Vagina (tissue), 2 donors: ENCODE results near the gene CCSER1. TPM values are rescaled to one million over a fixed set of nuclear protein-coding genes. Genes with fewer than 3 reads are reported as not detected.

ENCODE experiments used
- DNase-seq, 2 donors: peaks; one replicate each; pipeline ENCODE4 v3.0.0-alpha.2; 2017; ENCODE audit errors: extremely low spot score in 2 of 2
- H3K27ac ChIP-seq: fragments of 200-600 bp; sonication (generic); one replicate; pipeline ENCODE4 v1.5.1; 2019
- H3K27me3 ChIP-seq: fragments of 200-600 bp; sonication (generic); one replicate; pipeline ENCODE4 v1.5.1; 2019
- H3K36me3 ChIP-seq, 2 donors: fragments of 200-600 bp; sonication (generic); one replicate each; pipeline ENCODE4 v1.5.1; 2017 to 2019
- H3K4me1 ChIP-seq: fragments of 200-600 bp; sonication (generic); one replicate; pipeline ENCODE4 v1.5.1; 2019
- H3K4me3 ChIP-seq, 2 donors: fragments of 200-600 bp; sonication (generic); 1 replicate in 1 of 2; 2 replicates in 1 of 2; pipeline ENCODE4 v1.5.1; 2016 to 2019
- H3K9me3 ChIP-seq: fragments of 200-600 bp; sonication (generic); one replicate; pipeline ENCODE4 v1.5.1; 2019
- CTCF ChIP-seq, 3 experiments: fragments of 450-650 bp in 2 of 3; fragments of 200-600 bp in 1 of 3; sonication (generic) in 1 of 3; IDR thresholded peaks; one replicate each; pipeline ENCODE4 v1.5.1; 2017 to 2019; ENCODE audit warnings: antibody characterized with exemption in 3 of 3, mild to moderate bottlenecking in 2 of 3, moderate library complexity in 2 of 3
- POLR2A ChIP-seq, 2 donors: fragments of 450-650 bp; IDR thresholded peaks; one replicate each; pipeline ENCODE4 v1.6.1; 2017; ENCODE audit warnings: antibody characterized with exemption in 2 of 2, mild to moderate bottlenecking in 2 of 2, moderate library complexity in 2 of 2
- POLR2AphosphoS5 ChIP-seq, 2 donors: sonication (generic); formaldehyde crosslinking; IDR thresholded peaks; one replicate each; pipeline ENCODE4 v1.9.0; 2017; ENCODE audit warnings: antibody characterized with exemption in 2 of 2, mild to moderate bottlenecking in 2 of 2, low read depth in 1 of 2; ENCODE audit not compliant: insufficient read depth in 1 of 2
- intact Hi-C: fragments of 100-400 bp; cut with DNase I; formaldehyde crosslinking; loops from one replicate; pipeline ENCODE4 v1.15.1; 2023
- total RNA-seq: library from RNA; depleted of rRNA; stranded (reverse); fragments of >200 nt; gene quantifications from one replicate; pipeline ENCODE4 v1.2.3, GENCODE V29; 2016

CCSER1 gene
- total RNA-seq, 1 donor from 2014 or later: 8.1 TPM

DNA sequence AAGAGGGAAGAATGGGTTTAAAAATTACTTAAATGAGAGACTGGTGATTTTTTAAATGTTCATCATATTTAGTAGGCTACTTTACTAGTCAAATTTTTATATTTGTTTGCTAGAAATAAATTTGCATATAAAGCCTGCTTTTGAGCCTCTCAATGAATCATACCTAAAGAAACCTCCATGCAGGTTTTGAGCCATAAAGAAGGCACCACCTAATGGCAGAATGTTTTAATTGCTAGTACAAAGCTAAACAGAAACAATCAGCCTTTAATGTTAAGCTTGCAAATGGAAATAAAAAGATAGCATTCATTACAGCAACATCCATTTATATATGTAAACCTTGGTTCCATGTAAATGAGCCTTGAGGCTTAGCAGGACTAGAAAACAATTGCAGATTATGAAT lies 989.7 kb downstream of the CCSER1 start:
- TF ChIP-seq POLR2AphosphoS5 (IDR thresholded peaks at IDR 0.05; ENCODE audit: insufficient read depth in 1 of 2, low read depth in 1 of 2) (no peak), POLR2A (IDR thresholded peaks at IDR 0.05) (no peak), CTCF (IDR thresholded peaks at IDR 0.05) (no peak)
- Histone ChIP-seq H3K4me1 (no peaks in the 10 kb centered on the region), H3K36me3 (no peaks in the 10 kb centered on the region), H3K27ac (no peak overlapping the region), H3K27me3 (no peaks in the 10 kb centered on the region), H3K9me3 (no peaks in the 10 kb centered on the region), H3K4me3 (no peak overlapping the region)
- DNase-seq: no peak
- intact Hi-C loops: no loop called here

- TF ChIP-seq POLR2A (IDR thresholded peaks at IDR 0.05) (no peak), CTCF (IDR thresholded peaks at IDR 0.05) (no peak), POLR2AphosphoS5 (IDR thresholded peaks at IDR 0.05; ENCODE audit: insufficient read depth in 1 of 2, low read depth in 1 of 2) (no peak)
- Histone ChIP-seq H3K36me3 (no peaks in the 10 kb centered on the region), H3K27ac (no peak overlapping the region), H3K27me3 (no peaks in the 10 kb centered on the region), H3K4me1 (no peaks in the 10 kb centered on the region), H3K9me3 (no peaks in the 10 kb centered on the region), H3K4me3 (no peak overlapping the region)
- DNase-seq: no peak
- intact Hi-C loops: no loop called here
Observed at GRCh38 chr4:91118597-91118996, 991.4 kb downstream of the CCSER1 start.

DNA sequence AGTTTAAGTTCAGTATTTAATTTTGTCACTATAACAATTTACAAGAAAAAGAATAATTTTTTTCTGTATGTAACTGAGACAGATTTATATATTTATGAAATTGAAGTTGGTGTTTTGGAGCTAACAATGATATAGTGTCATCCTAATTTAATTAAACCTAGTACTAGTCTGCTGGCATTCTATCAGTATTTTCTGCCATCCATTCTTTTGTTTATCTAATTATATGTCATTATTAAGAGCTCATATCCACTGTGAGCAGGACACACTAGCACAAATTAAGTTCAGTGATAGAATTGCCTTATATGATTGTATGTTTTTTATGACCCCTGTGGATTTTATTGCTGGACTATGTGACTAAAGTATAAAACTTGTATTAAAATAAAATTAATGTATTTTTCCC lies 996.5 kb downstream of the CCSER1 start:
- DNase-seq: no peak
- no peaks in the 10 kb centered on the region for H3K4me1 ChIP-seq
- H3K36me3 ChIP-seq: no peaks in the 10 kb centered on the region
- intact Hi-C loops: no loop called here
- no peak overlapping the region for H3K27ac ChIP-seq
- TF ChIP-seq CTCF (IDR thresholded peaks at IDR 0.05) (no peak), POLR2AphosphoS5 (IDR thresholded peaks at IDR 0.05; ENCODE audit: insufficient read depth in 1 of 2, low read depth in 1 of 2) (no peak), POLR2A (IDR thresholded peaks at IDR 0.05) (no peak)
- H3K9me3 ChIP-seq: no peaks in the 10 kb centered on the region
- no peak overlapping the region for H3K4me3 ChIP-seq
- H3K27me3 ChIP-seq: no peaks in the 10 kb centered on the region

DNA sequence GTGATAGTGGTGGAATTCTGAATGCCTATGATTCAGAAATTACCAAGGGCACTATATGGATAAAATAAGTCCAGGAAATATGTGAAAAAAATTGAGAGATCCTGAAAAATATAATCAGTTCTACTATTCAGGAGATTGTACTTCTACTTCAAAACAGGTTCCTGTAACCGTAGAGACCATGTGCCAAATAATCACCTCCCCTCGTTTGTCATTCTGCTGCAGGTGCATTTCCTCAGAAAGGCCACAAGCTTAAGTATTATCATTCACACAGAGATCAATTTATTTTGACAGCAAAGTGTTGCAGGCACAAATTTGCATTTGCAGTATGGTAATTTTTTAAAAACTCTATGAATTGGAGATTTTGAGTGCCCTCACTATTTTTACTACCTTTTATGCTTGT lies 1000.0 kb downstream of the CCSER1 start:
- no peak for DNase-seq
- H3K4me3 ChIP-seq: no peak overlapping the region
- H3K27me3 ChIP-seq: no peaks in the 10 kb centered on the region
- TF ChIP-seq CTCF (IDR thresholded peaks at IDR 0.05) (no peak), POLR2AphosphoS5 (IDR thresholded peaks at IDR 0.05; ENCODE audit: insufficient read depth in 1 of 2, low read depth in 1 of 2) (no peak)
- H3K4me1 ChIP-seq: no peaks in the 10 kb centered on the region
- H3K9me3 ChIP-seq: no peaks in the 10 kb centered on the region
- H3K36me3 ChIP-seq: no peaks in the 10 kb centered on the region
- intact Hi-C loops: no loop called here
- no peak overlapping the region for H3K27ac ChIP-seq

GRCh38 chr4:91127831-91128230 lies 1000.6 kb downstream of the CCSER1 start:
- intact Hi-C loops: no loop called here
- TF ChIP-seq POLR2AphosphoS5 (IDR thresholded peaks at IDR 0.05; ENCODE audit: insufficient read depth in 1 of 2, low read depth in 1 of 2) (no peak), CTCF (IDR thresholded peaks at IDR 0.05) (no peak), POLR2A (IDR thresholded peaks at IDR 0.05) (no peak)
- H3K9me3 ChIP-seq: no peaks in the 10 kb centered on the region
- no peak overlapping the region for H3K4me3 ChIP-seq
- H3K27me3 ChIP-seq: no peaks in the 10 kb centered on the region
- no peaks in the 10 kb centered on the region for H3K36me3 ChIP-seq
- DNase-seq: no peak
- no peak overlapping the region for H3K27ac ChIP-seq
- H3K4me1 ChIP-seq: no peaks in the 10 kb centered on the region
